ENCODE measurements around the gene AP1M1.

Gene AP1M1

GRCh38 chr19:16208064-16208759, 10.5 kb downstream of the AP1M1 start:
- no peak for TF ChIP-seq POLR2A (IDR thresholded peaks at IDR 0.05; ENCODE audit: low read depth, low read length)
- FAIRE-seq (no peak), DNase-seq (ENCODE audit: insufficient read length, low spot score) (no peak)

- FAIRE-seq = no peak
- DNase-seq (ENCODE audit: insufficient read length, low spot score) = no peak
- TF ChIP-seq POLR2A (IDR thresholded peaks at IDR 0.05; ENCODE audit: low read depth, low read length) = no peak
These were observed 11.3 kb downstream of the AP1M1 start for GRCh38 chr19:16208847-16209665.

- no peak for DNase-seq (ENCODE audit: insufficient read length, low spot score)
- FAIRE-seq = no peak
- no peak for TF ChIP-seq POLR2A (IDR thresholded peaks at IDR 0.05; ENCODE audit: low read depth, low read length)
These were observed 12.5 kb downstream of the AP1M1 start for GRCh38 chr19:16210168-16210567.

GRCh38 chr19:16213076-16213475, 15.4 kb downstream of the AP1M1 start:
- DNase-seq (ENCODE audit: insufficient read length, low spot score) = no peak
- FAIRE-seq = no peak
- no peak for TF ChIP-seq POLR2A (IDR thresholded peaks at IDR 0.05; ENCODE audit: low read depth, low read length)

- no peak for DNase-seq (ENCODE audit: insufficient read length, low spot score)
- no peak for TF ChIP-seq POLR2A (IDR thresholded peaks at IDR 0.05; ENCODE audit: low read depth, low read length)
- no peak for FAIRE-seq
These were observed 19.3 kb downstream of the AP1M1 start for GRCh38 chr19:16216744-16217670.

- DNase-seq (ENCODE audit: insufficient read length, low spot score) (no peak), FAIRE-seq (no peak)
- no peak for TF ChIP-seq POLR2A (IDR thresholded peaks at IDR 0.05; ENCODE audit: low read depth, low read length)
These were observed 20.2 kb downstream of the AP1M1 start for GRCh38 chr19:16217716-16218451.

- no peak for TF ChIP-seq POLR2A (IDR thresholded peaks at IDR 0.05; ENCODE audit: low read depth, low read length)
- no peak for FAIRE-seq
These were observed 21.1 kb downstream of the AP1M1 start for GRCh38 chr19:16218851-16219250.

GRCh38 chr19:16222806-16223205, 25.1 kb downstream of the AP1M1 start:
- DNase-seq (ENCODE audit: insufficient read length, low spot score) (no peak), FAIRE-seq (no peak)
- no peak for TF ChIP-seq POLR2A (IDR thresholded peaks at IDR 0.05; ENCODE audit: low read depth, low read length)

More at GRCh38 chr19:16218851-16219250, 21.1 kb downstream of the AP1M1 start:
- DNase-seq (ENCODE audit: insufficient read length, low spot score) = no peak

GRCh38 chr19:16223746-16224145, 26.0 kb downstream of the AP1M1 start:
- no peak for TF ChIP-seq POLR2A (IDR thresholded peaks at IDR 0.05; ENCODE audit: low read depth, low read length)
- FAIRE-seq (no peak), DNase-seq (ENCODE audit: insufficient read length, low spot score) (no peak)

- DNase-seq (ENCODE audit: insufficient read length, low spot score) = no peak
- no peak for TF ChIP-seq POLR2A (IDR thresholded peaks at IDR 0.05; ENCODE audit: low read depth, low read length)
- no peak for FAIRE-seq
These were observed 26.8 kb downstream of the AP1M1 start for GRCh38 chr19:16224293-16225045.

- no peak for TF ChIP-seq POLR2A (IDR thresholded peaks at IDR 0.05; ENCODE audit: low read depth, low read length)
- no peak for DNase-seq (ENCODE audit: insufficient read length, low spot score)
- no peak for FAIRE-seq
These were observed 27.8 kb downstream of the AP1M1 start for GRCh38 chr19:16225279-16226183.

- TF ChIP-seq POLR2A (IDR thresholded peaks at IDR 0.05; ENCODE audit: low read depth, low read length) = no peak
- no peak for FAIRE-seq
- DNase-seq (ENCODE audit: insufficient read length, low spot score) = no peak
These were observed 28.5 kb downstream of the AP1M1 start for GRCh38 chr19:16226184-16226591.

All from H54 (cell line).